WTC11 (cell line): Measurements from ENCODE around the gene OR6K3. TPM values are rescaled to one million over a fixed set of nuclear protein-coding genes. Genes with fewer than 3 reads are reported as not detected.
"Not testable (repeated sequence)": the region's sequence is repeated elsewhere in the genome, so short reads cannot be mapped to it uniquely, and the experiment has no call there.

Experiments used
- ATAC-seq: fragments of 200-7000 bp; cut with Tn5 transposase; 2 replicates; pipeline ENCODE4 v1.10.0; 2021; ENCODE audit warnings: mild to moderate bottlenecking, moderate library complexity
- CTCF ChIA-PET: fragments of 300-600 bp; sonication (Branson Sonifier 250); formaldehyde crosslinking; loops from one replicate; lab custom pipeline; 2021; ENCODE audit warnings: antibody characterized with exemption; lab: Charles Lee
- POLR2A ChIA-PET: fragments of 350-600 bp; sonication (Branson Sonifier 250); formaldehyde crosslinking; loops from one replicate; lab custom pipeline; 2021; ENCODE audit warnings: antibody characterized with exemption; lab: Charles Lee
- DNase-seq: peaks from one replicate; pipeline ENCODE4 v3.0.0; 2021; ENCODE audit warnings: low spot score
- H3K27ac Mint-ChIP-seq: 2 replicates; pipeline ENCODE4 v1.8.0; 2021; ENCODE audit warnings: mixed read lengths
- H3K27me3 Mint-ChIP-seq: 2 replicates; pipeline ENCODE4 v1.8.0; 2021; ENCODE audit warnings: low read depth, mild to moderate bottlenecking, moderate library complexity, mixed read lengths
- H3K36me3 Mint-ChIP-seq: 2 replicates; pipeline ENCODE4 v1.8.0; 2021; ENCODE audit warnings: mixed read lengths
- H3K4me1 Mint-ChIP-seq: 2 replicates; pipeline ENCODE4 v1.8.0; 2022; ENCODE audit warnings: mixed read lengths
- H3K4me3 Mint-ChIP-seq: 2 replicates; pipeline ENCODE4 v1.8.0; 2021; ENCODE audit warnings: mild to moderate bottlenecking, moderate library complexity, mixed read lengths
- H3K9me3 Mint-ChIP-seq: 2 replicates; pipeline ENCODE4 v1.8.0; 2021; ENCODE audit warnings: mixed read lengths
- EMX1 ChIP-seq: fragments of 250-450 bp; sonication (Bioruptor Pico); IDR thresholded peaks from 2 replicates; pipeline ENCODE4 v1.8.0; 2021; ENCODE audit warnings: mild to moderate bottlenecking
- GRHL2 ChIP-seq: fragments of 250-450 bp; sonication (Bioruptor Pico); IDR thresholded peaks from 2 replicates; pipeline ENCODE4 v1.8.0; 2022; ENCODE audit warnings: mild to moderate bottlenecking, moderate library complexity; ENCODE audit not compliant: insufficient replicate concordance, severe bottlenecking
- GTF2I ChIP-seq: fragments of 250-450 bp; sonication (Bioruptor Pico); conservative IDR thresholded peaks from 2 replicates; pipeline ENCODE4 v1.4.0; 2021; ENCODE audit warnings: mild to moderate bottlenecking
- JAZF1 ChIP-seq: fragments of 250-450 bp; sonication (Bioruptor Pico); IDR thresholded peaks from 2 replicates; pipeline ENCODE4 v1.9.0; 2021; ENCODE audit warnings: moderate library complexity, mild to moderate bottlenecking, inconsistent platforms
- PRRX2 ChIP-seq: fragments of 250-450 bp; sonication (Bioruptor Pico); IDR thresholded peaks from 2 replicates; pipeline ENCODE4 v1.8.0; 2021; ENCODE audit warnings: mild to moderate bottlenecking
- RELA ChIP-seq: sonication (generic); formaldehyde crosslinking; IDR thresholded peaks from 2 replicates; pipeline ENCODE4 v1.8.1; 2022; ENCODE audit warnings: missing genetic modification reagents, mild to moderate bottlenecking, borderline replicate concordance
- SMAD3 ChIP-seq: sonication (generic); formaldehyde crosslinking; IDR thresholded peaks from 2 replicates; pipeline ENCODE4 v1.8.0; 2022; ENCODE audit warnings: missing genetic modification reagents, mild to moderate bottlenecking, borderline replicate concordance
- TCF7 ChIP-seq: sonication (generic); formaldehyde crosslinking; IDR thresholded peaks from 2 replicates; pipeline ENCODE4 v1.8.0; 2022; ENCODE audit warnings: mild to moderate bottlenecking, low read depth, missing genetic modification reagents, moderate library complexity
- TP53 ChIP-seq: sonication (generic); formaldehyde crosslinking; IDR thresholded peaks from 2 replicates; pipeline ENCODE4 v1.8.1; 2023; ENCODE audit warnings: mild to moderate bottlenecking, missing genetic modification reagents
- total RNA-seq: library from RNA; stranded (reverse); gene quantifications from 3 replicates; pipeline ENCODE4 v1.2.3, GENCODE V29; 2021
- TF ChIP-seq, protein P1 (sequence below): sonication (generic); formaldehyde crosslinking; IDR thresholded peaks from 2 replicates; pipeline ENCODE4 v1.8.1; 2023; ENCODE audit warnings: mild to moderate bottlenecking, missing genetic modification reagents, borderline replicate concordance
- TF ChIP-seq, protein P2 (sequence below): sonication (generic); formaldehyde crosslinking; IDR thresholded peaks from 2 replicates; pipeline ENCODE4 v1.8.1; 2022; ENCODE audit warnings: mild to moderate bottlenecking, moderate library complexity, missing genetic modification reagents
- TF ChIP-seq, protein P3 (sequence below): sonication (generic); formaldehyde crosslinking; IDR thresholded peaks from 2 replicates; pipeline ENCODE4 v1.8.1; 2022; ENCODE audit warnings: low read depth, missing genetic modification reagents, borderline replicate concordance
- TF ChIP-seq, protein P4 (sequence below): fragments of 250-450 bp; sonication (Bioruptor Pico); IDR thresholded peaks from 2 replicates; pipeline ENCODE4 v1.9.0; 2021; ENCODE audit warnings: moderate library complexity, mild to moderate bottlenecking, inconsistent platforms, borderline replicate concordance
- TF ChIP-seq, protein P5 (sequence below): sonication (generic); formaldehyde crosslinking; IDR thresholded peaks from 2 replicates; pipeline ENCODE4 v1.8.0; 2022; ENCODE audit warnings: mild to moderate bottlenecking, missing genetic modification reagents
- TF ChIP-seq, protein P6 (sequence below): fragments of 200-600 bp; IDR thresholded peaks from 2 replicates; pipeline ENCODE4 v1.8.0; 2022; ENCODE audit warnings: antibody characterized with exemption
- TF ChIP-seq, protein P7 (sequence below): fragments of 250-450 bp; sonication (Bioruptor Pico); IDR thresholded peaks from 2 replicates; pipeline ENCODE4 v1.9.0; 2021; ENCODE audit warnings: mild to moderate bottlenecking
- TF ChIP-seq, protein P8 (sequence below): sonication (generic); formaldehyde crosslinking; IDR thresholded peaks from 2 replicates; pipeline ENCODE4 v1.8.1; 2022; ENCODE audit warnings: missing genetic modification reagents, borderline replicate concordance
- TF ChIP-seq, protein P9 (sequence below): sonication (generic); formaldehyde crosslinking; IDR thresholded peaks from 2 replicates; pipeline ENCODE4 v1.8.1; 2022; ENCODE audit warnings: mild to moderate bottlenecking, missing genetic modification reagents, moderate library complexity, borderline replicate concordance

Gene OR6K3
- total RNA-seq, 1 experiment from 2014 or later = not detected

DNA sequence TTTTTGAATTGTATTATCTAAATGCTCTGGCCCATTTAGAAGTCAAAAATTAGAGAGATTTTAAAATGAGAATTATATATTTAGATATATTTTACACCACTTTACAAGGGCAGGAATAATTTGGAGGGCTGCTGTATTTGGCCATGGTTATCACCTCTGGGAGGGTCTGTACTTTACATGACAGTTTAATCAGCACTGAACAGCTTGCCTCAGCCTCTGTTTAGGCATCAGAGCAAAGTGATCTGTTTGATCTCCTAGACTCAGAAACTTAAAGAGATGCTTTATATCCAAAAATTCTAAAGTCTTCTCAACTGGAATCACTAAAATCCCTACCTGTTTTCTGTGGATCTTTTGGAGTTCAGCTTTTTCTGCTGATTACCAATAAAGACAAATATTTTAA is 28.6 kb downstream of the OR6K3 start:
- H3K4me1 Mint-ChIP-seq = no peaks in the 10 kb centered on the region
- ChIA-PET POLR2A (no interaction called here), CTCF (no interaction called here)
- no peaks in the 10 kb centered on the region for H3K36me3 Mint-ChIP-seq
- 0 out of 2 replicates have a peak, but pooled peaks cover 2% of the 10 kb centered on the region for H3K27me3 Mint-ChIP-seq
- DNase-seq (no peak), ATAC-seq (no peak)
- peaks cover 9% of the 10 kb centered on the region for H3K9me3 Mint-ChIP-seq
- H3K27ac Mint-ChIP-seq = no peak overlapping the region
- no peak for TF ChIP-seq TP53 (CRISPR knock-in tag)
- TF ChIP-seq, protein P1, sequence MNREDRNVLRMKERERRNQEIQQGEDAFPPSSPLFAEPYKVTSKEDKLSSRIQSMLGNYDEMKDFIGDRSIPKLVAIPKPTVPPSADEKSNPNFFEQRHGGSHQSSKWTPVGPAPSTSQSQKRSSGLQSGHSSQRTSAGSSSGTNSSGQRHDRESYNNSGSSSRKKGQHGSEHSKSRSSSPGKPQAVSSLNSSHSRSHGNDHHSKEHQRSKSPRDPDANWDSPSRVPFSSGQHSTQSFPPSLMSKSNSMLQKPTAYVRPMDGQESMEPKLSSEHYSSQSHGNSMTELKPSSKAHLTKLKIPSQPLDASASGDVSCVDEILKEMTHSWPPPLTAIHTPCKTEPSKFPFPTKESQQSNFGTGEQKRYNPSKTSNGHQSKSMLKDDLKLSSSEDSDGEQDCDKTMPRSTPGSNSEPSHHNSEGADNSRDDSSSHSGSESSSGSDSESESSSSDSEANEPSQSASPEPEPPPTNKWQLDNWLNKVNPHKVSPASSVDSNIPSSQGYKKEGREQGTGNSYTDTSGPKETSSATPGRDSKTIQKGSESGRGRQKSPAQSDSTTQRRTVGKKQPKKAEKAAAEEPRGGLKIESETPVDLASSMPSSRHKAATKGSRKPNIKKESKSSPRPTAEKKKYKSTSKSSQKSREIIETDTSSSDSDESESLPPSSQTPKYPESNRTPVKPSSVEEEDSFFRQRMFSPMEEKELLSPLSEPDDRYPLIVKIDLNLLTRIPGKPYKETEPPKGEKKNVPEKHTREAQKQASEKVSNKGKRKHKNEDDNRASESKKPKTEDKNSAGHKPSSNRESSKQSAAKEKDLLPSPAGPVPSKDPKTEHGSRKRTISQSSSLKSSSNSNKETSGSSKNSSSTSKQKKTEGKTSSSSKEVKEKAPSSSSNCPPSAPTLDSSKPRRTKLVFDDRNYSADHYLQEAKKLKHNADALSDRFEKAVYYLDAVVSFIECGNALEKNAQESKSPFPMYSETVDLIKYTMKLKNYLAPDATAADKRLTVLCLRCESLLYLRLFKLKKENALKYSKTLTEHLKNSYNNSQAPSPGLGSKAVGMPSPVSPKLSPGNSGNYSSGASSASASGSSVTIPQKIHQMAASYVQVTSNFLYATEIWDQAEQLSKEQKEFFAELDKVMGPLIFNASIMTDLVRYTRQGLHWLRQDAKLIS (CRISPR knock-in tag) = no peak
- TF ChIP-seq, protein P2, sequence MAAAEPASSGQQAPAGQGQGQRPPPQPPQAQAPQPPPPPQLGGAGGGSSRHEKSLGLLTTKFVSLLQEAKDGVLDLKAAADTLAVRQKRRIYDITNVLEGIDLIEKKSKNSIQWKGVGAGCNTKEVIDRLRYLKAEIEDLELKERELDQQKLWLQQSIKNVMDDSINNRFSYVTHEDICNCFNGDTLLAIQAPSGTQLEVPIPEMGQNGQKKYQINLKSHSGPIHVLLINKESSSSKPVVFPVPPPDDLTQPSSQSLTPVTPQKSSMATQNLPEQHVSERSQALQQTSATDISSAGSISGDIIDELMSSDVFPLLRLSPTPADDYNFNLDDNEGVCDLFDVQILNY (CRISPR knock-in tag) = no peak
- no peak for TF ChIP-seq EMX1 (CRISPR knock-in tag)
- TF ChIP-seq, protein P3, sequence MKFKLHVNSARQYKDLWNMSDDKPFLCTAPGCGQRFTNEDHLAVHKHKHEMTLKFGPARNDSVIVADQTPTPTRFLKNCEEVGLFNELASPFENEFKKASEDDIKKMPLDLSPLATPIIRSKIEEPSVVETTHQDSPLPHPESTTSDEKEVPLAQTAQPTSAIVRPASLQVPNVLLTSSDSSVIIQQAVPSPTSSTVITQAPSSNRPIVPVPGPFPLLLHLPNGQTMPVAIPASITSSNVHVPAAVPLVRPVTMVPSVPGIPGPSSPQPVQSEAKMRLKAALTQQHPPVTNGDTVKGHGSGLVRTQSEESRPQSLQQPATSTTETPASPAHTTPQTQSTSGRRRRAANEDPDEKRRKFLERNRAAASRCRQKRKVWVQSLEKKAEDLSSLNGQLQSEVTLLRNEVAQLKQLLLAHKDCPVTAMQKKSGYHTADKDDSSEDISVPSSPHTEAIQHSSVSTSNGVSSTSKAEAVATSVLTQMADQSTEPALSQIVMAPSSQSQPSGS = no peak
- TF ChIP-seq GTF2I (CRISPR knock-in tag) = no peak
- no peak for TF ChIP-seq JAZF1 (CRISPR knock-in tag)
- no peak for TF ChIP-seq TCF7 (CRISPR knock-in tag)
- TF ChIP-seq GRHL2 = no peak
- TF ChIP-seq, protein P4, sequence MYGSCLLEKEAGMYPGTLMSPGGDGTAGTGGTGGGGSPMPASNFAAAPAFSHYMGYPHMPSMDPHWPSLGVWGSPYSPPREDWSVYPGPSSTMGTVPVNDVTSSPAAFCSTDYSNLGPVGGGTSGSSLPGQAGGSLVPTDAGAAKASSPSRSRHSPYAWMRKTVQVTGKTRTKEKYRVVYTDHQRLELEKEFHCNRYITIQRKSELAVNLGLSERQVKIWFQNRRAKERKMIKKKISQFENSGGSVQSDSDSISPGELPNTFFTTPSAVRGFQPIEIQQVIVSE (CRISPR knock-in tag) = no peak
- TF ChIP-seq, protein P5, sequence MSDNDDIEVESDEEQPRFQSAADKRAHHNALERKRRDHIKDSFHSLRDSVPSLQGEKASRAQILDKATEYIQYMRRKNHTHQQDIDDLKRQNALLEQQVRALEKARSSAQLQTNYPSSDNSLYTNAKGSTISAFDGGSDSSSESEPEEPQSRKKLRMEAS (CRISPR knock-in tag) = no peak
- TF ChIP-seq, protein P6, sequence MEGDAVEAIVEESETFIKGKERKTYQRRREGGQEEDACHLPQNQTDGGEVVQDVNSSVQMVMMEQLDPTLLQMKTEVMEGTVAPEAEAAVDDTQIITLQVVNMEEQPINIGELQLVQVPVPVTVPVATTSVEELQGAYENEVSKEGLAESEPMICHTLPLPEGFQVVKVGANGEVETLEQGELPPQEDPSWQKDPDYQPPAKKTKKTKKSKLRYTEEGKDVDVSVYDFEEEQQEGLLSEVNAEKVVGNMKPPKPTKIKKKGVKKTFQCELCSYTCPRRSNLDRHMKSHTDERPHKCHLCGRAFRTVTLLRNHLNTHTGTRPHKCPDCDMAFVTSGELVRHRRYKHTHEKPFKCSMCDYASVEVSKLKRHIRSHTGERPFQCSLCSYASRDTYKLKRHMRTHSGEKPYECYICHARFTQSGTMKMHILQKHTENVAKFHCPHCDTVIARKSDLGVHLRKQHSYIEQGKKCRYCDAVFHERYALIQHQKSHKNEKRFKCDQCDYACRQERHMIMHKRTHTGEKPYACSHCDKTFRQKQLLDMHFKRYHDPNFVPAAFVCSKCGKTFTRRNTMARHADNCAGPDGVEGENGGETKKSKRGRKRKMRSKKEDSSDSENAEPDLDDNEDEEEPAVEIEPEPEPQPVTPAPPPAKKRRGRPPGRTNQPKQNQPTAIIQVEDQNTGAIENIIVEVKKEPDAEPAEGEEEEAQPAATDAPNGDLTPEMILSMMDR = no peak
- TF ChIP-seq, protein P7, sequence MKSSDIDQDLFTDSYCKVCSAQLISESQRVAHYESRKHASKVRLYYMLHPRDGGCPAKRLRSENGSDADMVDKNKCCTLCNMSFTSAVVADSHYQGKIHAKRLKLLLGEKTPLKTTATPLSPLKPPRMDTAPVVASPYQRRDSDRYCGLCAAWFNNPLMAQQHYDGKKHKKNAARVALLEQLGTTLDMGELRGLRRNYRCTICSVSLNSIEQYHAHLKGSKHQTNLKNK = no peak
- TF ChIP-seq PRRX2 (CRISPR knock-in tag) = no peak
- TF ChIP-seq, protein P8, sequence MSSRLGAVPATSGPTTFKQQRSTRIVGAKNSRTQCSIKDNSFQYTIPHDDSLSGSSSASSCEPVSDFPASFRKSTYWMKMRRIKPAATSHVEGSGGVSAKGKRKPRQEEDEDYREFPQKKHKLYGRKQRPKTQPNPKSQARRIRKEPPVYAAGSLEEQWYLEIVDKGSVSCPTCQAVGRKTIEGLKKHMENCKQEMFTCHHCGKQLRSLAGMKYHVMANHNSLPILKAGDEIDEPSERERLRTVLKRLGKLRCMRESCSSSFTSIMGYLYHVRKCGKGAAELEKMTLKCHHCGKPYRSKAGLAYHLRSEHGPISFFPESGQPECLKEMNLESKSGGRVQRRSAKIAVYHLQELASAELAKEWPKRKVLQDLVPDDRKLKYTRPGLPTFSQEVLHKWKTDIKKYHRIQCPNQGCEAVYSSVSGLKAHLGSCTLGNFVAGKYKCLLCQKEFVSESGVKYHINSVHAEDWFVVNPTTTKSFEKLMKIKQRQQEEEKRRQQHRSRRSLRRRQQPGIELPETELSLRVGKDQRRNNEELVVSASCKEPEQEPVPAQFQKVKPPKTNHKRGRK (CRISPR knock-in tag) = no peak
- no peak for TF ChIP-seq RELA (CRISPR knock-in tag)
- TF ChIP-seq SMAD3 (CRISPR knock-in tag) = no peak
- TF ChIP-seq, protein P9, sequence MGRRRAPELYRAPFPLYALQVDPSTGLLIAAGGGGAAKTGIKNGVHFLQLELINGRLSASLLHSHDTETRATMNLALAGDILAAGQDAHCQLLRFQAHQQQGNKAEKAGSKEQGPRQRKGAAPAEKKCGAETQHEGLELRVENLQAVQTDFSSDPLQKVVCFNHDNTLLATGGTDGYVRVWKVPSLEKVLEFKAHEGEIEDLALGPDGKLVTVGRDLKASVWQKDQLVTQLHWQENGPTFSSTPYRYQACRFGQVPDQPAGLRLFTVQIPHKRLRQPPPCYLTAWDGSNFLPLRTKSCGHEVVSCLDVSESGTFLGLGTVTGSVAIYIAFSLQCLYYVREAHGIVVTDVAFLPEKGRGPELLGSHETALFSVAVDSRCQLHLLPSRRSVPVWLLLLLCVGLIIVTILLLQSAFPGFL = no peak
- H3K4me3 Mint-ChIP-seq = no peak overlapping the region

DNA sequence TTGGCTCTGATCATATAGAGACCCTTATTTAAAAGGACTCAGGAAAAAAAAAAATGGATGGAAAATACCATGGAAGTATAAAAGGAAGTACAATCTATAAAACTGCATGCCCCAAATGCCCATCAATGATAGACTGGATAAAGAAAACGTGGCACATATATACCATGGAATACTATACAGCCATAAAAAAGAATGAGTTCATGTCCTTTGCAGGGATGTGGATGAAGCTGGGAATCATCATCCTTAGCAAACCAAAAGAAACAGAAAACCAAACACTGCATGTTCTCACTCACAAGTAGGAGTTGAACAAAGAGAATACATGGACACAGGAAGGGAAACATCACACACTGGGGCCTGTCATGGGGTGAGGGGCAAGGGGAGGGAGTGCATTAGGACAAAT is 29.4 kb downstream of the OR6K3 start:
- CTCF ChIA-PET, H3K27me3 Mint-ChIP-seq, H3K36me3 Mint-ChIP-seq, H3K4me3 Mint-ChIP-seq, H3K4me1 Mint-ChIP-seq, ATAC-seq, H3K27ac Mint-ChIP-seq, DNase-seq, H3K9me3 Mint-ChIP-seq: not testable (repeated sequence)
- POLR2A ChIA-PET = interaction anchor here (0.6 kb wide), 1 partner anchor 1209 kb away, joined by 3 read pairs; no protein-coding TSS in a partner anchor
